ENCODE data around the gene SKAP1.

DNA sequence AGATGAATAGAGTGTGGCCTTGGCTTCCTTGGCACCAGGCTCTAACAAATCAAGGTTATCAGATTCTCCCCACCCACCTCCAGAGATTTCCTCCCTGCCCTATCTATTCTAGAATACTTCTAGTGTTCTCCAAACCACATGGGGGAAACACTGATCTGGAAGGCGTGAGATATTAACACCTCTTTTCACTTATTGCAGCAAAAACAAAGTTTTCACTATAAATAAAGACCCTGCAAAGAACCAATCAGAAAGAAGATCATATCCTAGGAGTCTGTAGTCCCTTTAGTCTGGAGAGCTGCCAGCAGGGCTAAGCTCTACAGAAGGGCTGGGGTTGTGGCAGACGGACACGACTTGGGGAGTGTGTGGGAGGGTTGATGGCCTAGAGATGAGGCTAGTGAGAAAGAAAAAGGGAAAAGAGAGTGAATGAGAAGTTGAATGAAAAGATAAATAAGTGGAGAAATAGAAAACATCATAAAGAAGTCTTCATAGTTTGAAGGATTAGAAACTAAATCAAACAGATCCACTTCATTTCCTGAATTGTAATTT, 8.6 kb upstream of the SKAP1 start:
- TF ChIP-seq, protein P1, sequence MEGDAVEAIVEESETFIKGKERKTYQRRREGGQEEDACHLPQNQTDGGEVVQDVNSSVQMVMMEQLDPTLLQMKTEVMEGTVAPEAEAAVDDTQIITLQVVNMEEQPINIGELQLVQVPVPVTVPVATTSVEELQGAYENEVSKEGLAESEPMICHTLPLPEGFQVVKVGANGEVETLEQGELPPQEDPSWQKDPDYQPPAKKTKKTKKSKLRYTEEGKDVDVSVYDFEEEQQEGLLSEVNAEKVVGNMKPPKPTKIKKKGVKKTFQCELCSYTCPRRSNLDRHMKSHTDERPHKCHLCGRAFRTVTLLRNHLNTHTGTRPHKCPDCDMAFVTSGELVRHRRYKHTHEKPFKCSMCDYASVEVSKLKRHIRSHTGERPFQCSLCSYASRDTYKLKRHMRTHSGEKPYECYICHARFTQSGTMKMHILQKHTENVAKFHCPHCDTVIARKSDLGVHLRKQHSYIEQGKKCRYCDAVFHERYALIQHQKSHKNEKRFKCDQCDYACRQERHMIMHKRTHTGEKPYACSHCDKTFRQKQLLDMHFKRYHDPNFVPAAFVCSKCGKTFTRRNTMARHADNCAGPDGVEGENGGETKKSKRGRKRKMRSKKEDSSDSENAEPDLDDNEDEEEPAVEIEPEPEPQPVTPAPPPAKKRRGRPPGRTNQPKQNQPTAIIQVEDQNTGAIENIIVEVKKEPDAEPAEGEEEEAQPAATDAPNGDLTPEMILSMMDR (IDR thresholded peaks at IDR 0.05): no peak
- TF ChIP-seq POLR2A (IDR thresholded peaks at IDR 0.05; ENCODE audit: low read depth) (no peak), EP300 (IDR thresholded peaks at IDR 0.05) (no peak), POLR2AphosphoS5 (IDR thresholded peaks at IDR 0.05) (no peak)

Data from esophagus muscularis mucosa (tissue), 4 donors.